ENCODE measurements around the gene OPHN1.

DNA sequence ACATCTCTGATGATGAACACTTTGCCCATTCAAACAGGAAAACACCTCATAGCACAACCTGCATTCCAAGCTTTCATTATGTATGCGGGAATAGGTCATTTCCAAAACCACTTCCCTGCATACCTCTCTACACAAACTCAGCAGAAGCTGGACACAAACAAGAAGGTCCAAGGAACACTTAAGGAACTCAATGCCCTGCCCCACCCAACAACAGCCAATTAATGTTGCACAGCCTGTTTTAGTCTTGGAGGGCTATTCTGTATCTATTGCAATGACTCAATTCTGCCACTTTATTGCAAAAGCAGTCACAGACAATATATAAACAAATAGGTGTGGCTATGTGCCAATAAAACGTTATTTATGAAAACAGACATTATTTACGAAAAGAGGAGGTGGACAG, 16.7 kb downstream of the OPHN1 start:
- TF ChIP-seq, protein P1, sequence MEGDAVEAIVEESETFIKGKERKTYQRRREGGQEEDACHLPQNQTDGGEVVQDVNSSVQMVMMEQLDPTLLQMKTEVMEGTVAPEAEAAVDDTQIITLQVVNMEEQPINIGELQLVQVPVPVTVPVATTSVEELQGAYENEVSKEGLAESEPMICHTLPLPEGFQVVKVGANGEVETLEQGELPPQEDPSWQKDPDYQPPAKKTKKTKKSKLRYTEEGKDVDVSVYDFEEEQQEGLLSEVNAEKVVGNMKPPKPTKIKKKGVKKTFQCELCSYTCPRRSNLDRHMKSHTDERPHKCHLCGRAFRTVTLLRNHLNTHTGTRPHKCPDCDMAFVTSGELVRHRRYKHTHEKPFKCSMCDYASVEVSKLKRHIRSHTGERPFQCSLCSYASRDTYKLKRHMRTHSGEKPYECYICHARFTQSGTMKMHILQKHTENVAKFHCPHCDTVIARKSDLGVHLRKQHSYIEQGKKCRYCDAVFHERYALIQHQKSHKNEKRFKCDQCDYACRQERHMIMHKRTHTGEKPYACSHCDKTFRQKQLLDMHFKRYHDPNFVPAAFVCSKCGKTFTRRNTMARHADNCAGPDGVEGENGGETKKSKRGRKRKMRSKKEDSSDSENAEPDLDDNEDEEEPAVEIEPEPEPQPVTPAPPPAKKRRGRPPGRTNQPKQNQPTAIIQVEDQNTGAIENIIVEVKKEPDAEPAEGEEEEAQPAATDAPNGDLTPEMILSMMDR (IDR thresholded peaks at IDR 0.05; ENCODE audit: poor library complexity): no peak
- no peak for TF ChIP-seq EZH2phosphoT487 (IDR thresholded peaks at IDR 0.05; ENCODE audit: low read depth, severe bottlenecking, unreplicated experiment)

Data from hepatocyte (in vitro differentiated cells).